AML-193 (cell line): ENCODE measurements around the gene OXCT2.

Experiments
- DNase-seq, 2 experiments: peaks; one replicate each; lab custom pipeline; 2025; lab: John Stamatoyannopoulos, UW

The OXCT2 gene

DNA sequence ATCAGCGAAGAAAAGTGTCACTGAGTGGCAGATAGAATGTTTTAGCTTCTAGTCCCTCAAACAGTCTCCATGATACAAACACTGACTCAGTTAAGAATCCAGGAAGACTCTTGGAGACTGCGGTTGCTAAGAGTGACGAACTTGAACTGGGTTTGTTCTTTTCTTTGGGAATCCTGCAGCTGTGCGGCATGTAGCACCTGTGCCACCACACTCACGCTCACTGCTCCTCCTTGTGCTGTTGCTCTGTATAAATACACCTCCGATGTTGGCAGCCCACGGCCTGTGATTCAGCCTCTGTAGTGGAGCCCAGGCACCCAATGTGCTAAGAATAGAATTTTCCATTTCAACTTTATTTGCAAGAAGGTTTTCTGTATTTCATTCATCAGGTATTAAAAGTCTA, 38.0 kb downstream of the OXCT2 start:
- no peak for DNase-seq

DNA sequence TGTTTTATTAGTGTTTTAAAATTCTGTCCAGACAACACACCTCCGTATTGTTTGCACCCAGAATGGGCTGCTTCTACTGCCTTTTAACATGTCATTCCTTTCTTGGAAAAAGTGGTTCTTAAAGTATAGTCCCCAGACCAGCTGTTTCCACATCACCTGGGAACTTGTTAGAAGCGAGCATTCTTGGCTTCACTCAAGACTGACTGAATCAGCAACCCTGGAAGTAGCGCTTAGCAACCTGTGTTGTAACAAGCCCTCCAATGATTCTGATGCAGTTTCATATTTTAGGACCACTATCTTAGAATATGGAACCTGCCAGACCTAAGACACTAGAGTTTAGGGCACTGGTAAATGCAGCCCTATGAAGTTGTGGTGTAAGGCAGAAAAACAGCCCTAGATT, 38.4 kb downstream of the OXCT2 start:
- no peak for DNase-seq

- DNase-seq = no peak
Observed at GRCh38 chr1:39729842-39730241, 41.3 kb downstream of the OXCT2 start.

- DNase-seq = no peak
Observed at GRCh38 chr1:39729030-39729429, 42.1 kb downstream of the OXCT2 start.

- DNase-seq = no peak
Observed at GRCh38 chr1:39727932-39728317, 43.2 kb downstream of the OXCT2 start.

DNA sequence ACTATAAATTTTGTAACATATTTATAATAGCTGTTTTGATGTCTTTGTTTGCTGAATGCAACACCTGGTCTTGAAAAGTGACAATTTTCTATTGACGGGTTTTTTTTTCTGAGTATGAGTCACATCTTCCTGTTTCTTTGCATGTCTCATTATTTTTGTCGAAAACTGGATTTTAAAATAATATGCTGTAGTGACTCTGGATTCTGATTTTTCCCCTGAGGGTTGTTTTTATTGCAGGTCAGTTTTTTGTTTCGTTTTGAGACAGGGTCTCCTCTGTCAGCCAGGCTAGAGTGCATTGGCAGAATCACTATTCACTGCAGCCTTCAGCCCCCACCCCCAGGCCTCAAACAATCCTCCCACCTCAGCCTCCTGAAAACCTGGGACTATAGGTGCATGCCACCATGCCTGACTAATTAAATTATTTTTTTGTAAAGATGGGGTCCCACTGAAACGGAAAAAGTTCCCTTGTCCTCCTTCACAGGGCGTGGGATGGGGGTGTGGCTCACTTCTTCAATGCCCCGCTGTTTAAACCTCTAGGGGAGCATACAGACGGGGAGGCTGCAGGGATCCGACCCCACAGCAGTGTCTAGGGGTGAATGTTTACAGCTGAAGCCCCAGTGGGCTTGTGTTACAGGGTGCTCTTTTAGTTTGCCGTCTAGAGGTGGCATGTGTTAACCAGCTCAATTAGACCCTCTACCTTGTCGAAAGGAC, 43.8 kb downstream of the OXCT2 start:
- DNase-seq = no peak

GRCh38 chr1:39726600-39726999, 44.5 kb downstream of the OXCT2 start:
- DNase-seq = no peak

GRCh38 chr1:39722495-39722894, 48.7 kb downstream of the OXCT2 start:
- no peak for DNase-seq

DNA sequence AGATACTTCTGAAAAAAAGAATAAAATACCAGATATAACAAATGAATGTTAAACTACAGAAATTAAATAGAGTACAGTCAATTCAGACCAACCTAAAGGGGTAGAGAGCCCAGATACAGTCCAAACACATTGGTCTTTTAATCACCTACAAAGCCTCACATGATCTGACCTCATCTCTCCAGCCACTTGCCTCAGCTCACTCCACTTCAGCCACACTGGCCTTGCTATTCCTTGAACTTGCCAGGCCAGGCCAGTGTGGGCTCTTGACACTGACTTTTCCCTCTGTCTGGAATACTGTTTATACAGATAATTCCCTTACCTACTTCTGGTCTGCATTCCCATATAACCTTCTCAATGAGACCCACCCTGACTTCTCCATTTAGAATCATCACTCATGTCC, 49.5 kb downstream of the OXCT2 start:
- DNase-seq = no peak

DNA sequence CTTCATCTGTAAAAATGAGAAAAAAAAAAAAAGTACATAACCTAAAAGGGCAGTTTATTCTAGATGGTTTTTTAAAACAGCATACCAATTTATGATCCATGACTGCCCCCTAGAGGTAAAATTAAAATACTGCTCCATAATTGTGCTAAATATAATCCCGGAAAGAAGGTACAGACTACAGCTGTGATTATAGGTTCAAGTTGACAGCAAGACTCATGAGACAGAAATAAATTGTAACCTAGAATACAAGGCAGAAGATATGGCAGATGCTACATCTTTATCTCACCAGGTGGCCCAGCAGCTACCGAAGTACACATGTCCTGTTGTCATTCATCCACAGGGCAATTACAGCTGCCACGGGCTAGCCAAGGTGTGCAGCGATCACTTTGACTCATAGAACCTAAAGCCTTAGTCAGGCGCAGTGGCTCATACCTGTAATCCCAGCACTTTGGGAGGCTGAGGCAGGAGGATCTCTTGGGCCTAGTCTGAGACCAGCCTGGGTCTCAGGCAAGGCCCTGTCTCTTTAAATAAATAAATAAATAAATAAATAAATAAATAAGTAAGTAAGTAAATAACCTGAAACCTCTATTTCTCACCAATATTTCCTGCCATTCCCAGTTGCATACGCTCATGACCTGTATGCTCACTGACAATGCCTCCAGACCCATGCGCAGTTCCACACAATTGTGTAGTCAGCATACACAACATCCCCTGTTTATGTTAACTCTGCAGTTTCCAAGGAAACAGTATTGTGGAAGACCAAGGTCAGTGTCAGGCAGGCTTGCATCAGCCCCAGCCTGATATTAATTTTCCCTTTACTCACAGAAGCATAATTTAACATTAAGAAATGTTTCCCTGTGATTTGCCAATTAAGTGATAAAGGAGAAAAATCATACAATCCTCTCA, 50.8 kb downstream of the OXCT2 start:
- DNase-seq = peak; percentile 75 to 77
